ENCODE data around the gene PLXND1. TPM values are rescaled to one million over a fixed set of nuclear protein-coding genes. Genes with fewer than 3 reads are reported as not detected.

Gene PLXND1
- total RNA-seq, 1 donor from 2014 or later, result 96.5 TPM

GRCh38 chr3:129575997-129576384 is 30.5 kb downstream of the PLXND1 start:
- DNase-seq (ENCODE audit: extremely low spot score in 2 of 2), result no peak

GRCh38 chr3:129575233-129575996 is 31.1 kb downstream of the PLXND1 start:
- Histone ChIP-seq H3K27me3 (no peaks in the 10 kb centered on the region), H3K27ac (peak overlapping the region; percentile 87), H3K36me3 (peaks cover 0 to 48% of the 10 kb centered on the region in 2 donors), H3K4me3 (no peak overlapping the region), H3K4me1 (peaks cover 35% of the 10 kb centered on the region), H3K9me3 (no peaks in the 10 kb centered on the region)
- DNase-seq (ENCODE audit: extremely low spot score in 2 of 2), result no peak
- intact Hi-C loops (cut with DNase I), result no loop called here
- no peak for TF ChIP-seq CTCF (IDR thresholded peaks at IDR 0.05)
- no peak for TF ChIP-seq POLR2AphosphoS5 (IDR thresholded peaks at IDR 0.05; ENCODE audit: insufficient read depth in 1 of 2, low read depth in 1 of 2)
- no peak for TF ChIP-seq POLR2A (IDR thresholded peaks at IDR 0.05)

More at GRCh38 chr3:129575997-129576384, 30.5 kb downstream of the PLXND1 start:
- Histone ChIP-seq H3K4me3 (no peak overlapping the region), H3K27me3 (no peaks in the 10 kb centered on the region), H3K36me3 (peaks cover 0 to 42% of the 10 kb centered on the region in 2 donors), H3K9me3 (no peaks in the 10 kb centered on the region), H3K4me1 (peaks cover 35% of the 10 kb centered on the region), H3K27ac (peak overlapping the region; percentile 87)
- TF ChIP-seq CTCF (IDR thresholded peaks at IDR 0.05) (no peak), POLR2A (IDR thresholded peaks at IDR 0.05) (no peak), POLR2AphosphoS5 (IDR thresholded peaks at IDR 0.05; ENCODE audit: insufficient read depth in 1 of 2, low read depth in 1 of 2) (no peak)
- intact Hi-C loops (cut with DNase I), result no loop called here

GRCh38 chr3:129574206-129574605 is 32.3 kb downstream of the PLXND1 start:
- H3K27ac ChIP-seq, result no peak overlapping the region
- H3K4me1 ChIP-seq, result peaks cover 29% of the 10 kb centered on the region
- H3K27me3 ChIP-seq, result no peaks in the 10 kb centered on the region
- no peaks in the 10 kb centered on the region for H3K9me3 ChIP-seq
- H3K4me3 ChIP-seq, result no peak overlapping the region
- H3K36me3 ChIP-seq, result peaks cover 0 to 60% of the 10 kb centered on the region in 2 donors
- intact Hi-C loops (cut with DNase I), result no loop called here
- DNase-seq (ENCODE audit: extremely low spot score in 2 of 2), result no peak
- TF ChIP-seq POLR2AphosphoS5 (IDR thresholded peaks at IDR 0.05; ENCODE audit: insufficient read depth in 1 of 2, low read depth in 1 of 2) (no peak), CTCF (IDR thresholded peaks at IDR 0.05) (no peak), POLR2A (IDR thresholded peaks at IDR 0.05) (no peak)

GRCh38 chr3:129573493-129573892 is 33.0 kb downstream of the PLXND1 start:
- H3K9me3 ChIP-seq, result no peaks in the 10 kb centered on the region
- no peaks in the 10 kb centered on the region for H3K27me3 ChIP-seq
- DNase-seq (ENCODE audit: extremely low spot score in 2 of 2), result no peak
- no peak for TF ChIP-seq POLR2A (IDR thresholded peaks at IDR 0.05)
- TF ChIP-seq CTCF (IDR thresholded peaks at IDR 0.05), result no peak
- TF ChIP-seq POLR2AphosphoS5 (IDR thresholded peaks at IDR 0.05; ENCODE audit: insufficient read depth in 1 of 2, low read depth in 1 of 2), result no peak
- H3K36me3 ChIP-seq, result peaks cover 0 to 61% of the 10 kb centered on the region in 2 donors
- H3K4me1 ChIP-seq, result peaks cover 22% of the 10 kb centered on the region
- no peak overlapping the region for H3K4me3 ChIP-seq
- no peak overlapping the region for H3K27ac ChIP-seq
- intact Hi-C loops (cut with DNase I), result no loop called here

GRCh38 chr3:129572603-129573002 is 33.9 kb downstream of the PLXND1 start:
- TF ChIP-seq POLR2AphosphoS5 (IDR thresholded peaks at IDR 0.05; ENCODE audit: insufficient read depth in 1 of 2, low read depth in 1 of 2) (no peak), CTCF (IDR thresholded peaks at IDR 0.05) (no peak), POLR2A (IDR thresholded peaks at IDR 0.05) (no peak)
- no peaks in the 10 kb centered on the region for H3K9me3 ChIP-seq
- H3K4me1 ChIP-seq, result peaks cover 17% of the 10 kb centered on the region
- H3K36me3 ChIP-seq, result peaks cover 0 to 61% of the 10 kb centered on the region in 2 donors
- no peak overlapping the region for H3K4me3 ChIP-seq
- no peaks in the 10 kb centered on the region for H3K27me3 ChIP-seq
- no peak overlapping the region for H3K27ac ChIP-seq
- intact Hi-C loops (cut with DNase I), result no loop called here
- no peak for DNase-seq (ENCODE audit: extremely low spot score in 2 of 2)
